ENCODE measurements around the gene TMTC2.

TMTC2 gene

DNA sequence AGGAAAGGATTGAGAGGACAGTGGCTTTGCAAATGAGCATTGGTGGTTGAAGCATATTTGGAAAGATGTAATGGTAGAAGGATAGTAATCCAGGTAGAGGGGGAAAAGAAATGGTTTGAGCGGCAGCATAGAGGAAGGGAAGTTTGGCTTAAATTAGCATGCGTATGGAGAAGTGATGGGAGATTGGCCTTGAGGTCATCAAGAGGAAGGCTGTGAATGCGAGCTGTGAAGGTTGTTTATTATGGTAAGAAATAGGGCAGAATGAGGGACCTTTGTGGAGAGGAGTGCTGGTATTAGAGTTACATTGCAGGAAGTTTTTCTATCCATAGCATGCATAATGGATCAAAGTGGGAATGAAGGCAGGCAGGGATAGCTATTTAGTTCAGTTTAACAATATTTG lies 162.1 kb downstream of the TMTC2 start:
- DNase-seq (ENCODE audit: low spot score): no peak

DNA sequence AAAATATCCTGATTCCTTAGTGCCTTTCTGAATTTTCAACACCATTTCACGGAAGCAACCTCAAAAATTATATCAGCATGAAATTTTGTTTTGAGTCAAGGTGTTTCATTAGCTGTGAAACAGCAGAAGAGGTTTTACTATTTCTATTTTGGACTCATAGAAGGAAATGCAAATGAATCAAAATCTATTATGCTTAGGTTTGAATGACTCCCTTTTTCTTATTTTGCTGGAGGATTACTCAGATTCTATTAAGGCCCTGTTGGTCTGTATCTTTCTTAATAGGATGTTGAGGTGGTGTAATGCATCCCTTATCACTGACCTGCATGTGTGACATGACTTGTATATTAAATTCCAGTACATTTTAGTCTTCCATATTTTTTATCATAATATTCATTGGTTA lies 165.8 kb downstream of the TMTC2 start:
- DNase-seq (ENCODE audit: low spot score): no peak

DNA sequence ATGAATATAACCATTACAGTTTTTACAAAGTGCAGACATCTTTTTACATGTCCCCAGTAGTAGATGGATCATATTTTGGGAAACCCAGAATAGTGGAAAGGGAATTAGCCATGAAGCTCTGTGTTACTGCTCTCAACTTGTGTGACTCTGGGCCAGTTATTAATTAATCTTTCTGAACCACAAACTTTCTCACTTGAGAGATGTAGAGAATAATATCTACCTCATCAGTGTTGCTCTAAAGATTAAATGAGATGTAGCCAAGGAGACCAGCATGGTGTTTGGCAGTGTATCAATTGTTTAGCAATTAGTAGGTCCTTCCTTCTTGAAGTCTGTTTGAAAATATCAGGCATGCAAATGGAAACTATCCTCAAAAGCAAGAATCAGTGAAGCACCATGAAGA lies 169.2 kb downstream of the TMTC2 start:
- DNase-seq (ENCODE audit: low spot score): no peak

DNA sequence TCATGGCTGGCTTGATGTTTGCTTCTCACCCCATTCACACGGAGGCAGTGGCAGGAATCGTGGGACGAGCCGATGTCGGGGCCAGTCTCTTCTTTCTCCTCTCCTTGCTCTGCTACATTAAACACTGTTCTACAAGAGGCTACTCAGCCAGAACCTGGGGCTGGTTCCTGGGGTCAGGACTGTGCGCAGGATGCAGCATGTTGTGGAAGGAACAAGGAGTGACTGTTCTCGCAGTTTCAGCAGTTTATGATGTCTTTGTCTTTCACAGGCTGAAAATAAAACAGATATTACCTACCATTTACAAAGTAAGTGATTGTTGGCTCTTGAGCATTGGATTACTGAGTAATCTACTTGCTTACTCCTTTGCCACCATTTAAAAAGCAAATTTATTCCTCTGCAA lies 170.6 kb downstream of the TMTC2 start:
- DNase-seq (ENCODE audit: low spot score): no peak

DNA sequence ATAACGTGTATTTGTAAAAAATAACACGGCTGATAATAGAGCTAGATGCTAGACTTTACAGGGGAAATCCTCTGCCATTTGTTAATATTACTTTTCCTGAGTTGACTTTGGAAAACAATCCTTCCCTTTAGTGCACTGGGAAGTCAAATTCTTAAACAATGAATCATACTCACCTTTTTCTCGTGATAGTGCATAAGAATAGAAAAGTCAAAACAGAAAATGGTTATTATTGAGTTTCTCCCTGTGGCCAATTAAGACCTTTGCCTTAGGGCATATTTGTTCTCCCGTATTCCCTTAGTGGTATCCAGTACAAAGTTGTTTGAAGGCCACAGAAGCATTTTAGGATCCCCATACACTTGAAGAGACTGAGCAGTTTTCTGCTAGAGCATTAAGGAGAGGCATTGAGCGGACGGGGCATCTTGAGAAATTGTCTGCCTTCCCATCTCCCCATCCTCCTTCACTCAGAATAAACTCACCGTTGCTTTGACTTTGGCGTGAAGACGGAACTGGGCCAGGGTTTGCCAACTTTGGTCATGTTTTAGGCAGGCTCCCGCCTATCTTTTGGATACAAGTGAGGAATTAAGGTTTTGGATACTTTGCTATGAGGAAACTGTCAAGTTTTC lies 171.3 kb downstream of the TMTC2 start:
- DNase-seq (ENCODE audit: low spot score): no peak

DNA sequence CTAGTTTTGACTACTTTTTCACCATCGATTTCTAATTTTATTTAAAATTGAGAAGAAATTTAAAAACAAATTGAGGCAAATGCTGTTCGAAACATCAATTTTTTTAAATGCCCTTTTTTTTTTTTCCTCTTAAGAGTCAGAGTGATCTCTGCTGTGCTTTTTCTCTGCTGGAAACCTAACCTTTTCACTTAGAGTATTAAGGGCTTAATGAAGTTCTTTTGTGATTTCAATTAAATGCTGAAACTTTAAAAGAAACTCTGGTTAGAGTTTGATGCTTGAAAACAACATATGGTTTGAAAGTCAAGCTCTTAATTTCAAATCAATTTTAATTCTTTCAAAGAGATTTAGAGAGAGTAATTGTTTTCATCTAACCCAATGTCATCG lies 171.8 kb downstream of the TMTC2 start:
- DNase-seq (ENCODE audit: low spot score): no peak

DNA sequence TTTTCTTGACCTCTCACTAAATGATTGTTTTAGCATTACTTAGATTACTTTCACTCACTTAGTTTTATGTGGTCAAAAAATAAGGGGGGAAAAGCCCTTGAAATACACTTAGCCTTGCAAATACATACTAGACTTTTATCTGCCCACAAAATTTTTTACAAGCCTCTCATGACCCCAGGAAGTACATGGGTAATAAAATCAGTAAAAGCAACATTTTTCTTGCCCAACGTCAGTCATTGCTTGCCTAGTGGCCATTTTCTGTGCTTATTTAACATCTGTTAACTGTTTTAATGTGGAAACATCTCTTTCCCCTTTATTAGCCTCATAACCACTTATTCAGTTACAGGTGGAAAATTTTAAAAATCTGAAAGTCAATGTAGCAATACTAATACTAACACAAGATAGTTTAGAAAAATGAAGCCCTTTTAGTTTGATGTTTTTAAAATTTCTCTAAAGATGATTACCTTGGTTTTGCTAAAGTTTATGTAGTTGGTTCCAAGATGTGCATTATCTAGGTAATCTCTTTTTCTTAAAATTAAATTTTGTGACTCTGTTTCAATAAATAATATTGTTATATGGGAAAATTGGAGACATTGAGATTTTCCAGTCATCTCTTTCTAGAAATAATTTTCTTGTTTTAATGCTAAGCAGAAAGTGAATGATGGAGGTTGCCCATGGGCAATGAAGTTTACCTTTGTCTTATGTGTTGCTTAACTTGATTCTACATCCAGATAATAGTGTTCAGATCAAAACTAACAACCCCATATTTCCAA lies 175.5 kb downstream of the TMTC2 start:
- DNase-seq (ENCODE audit: low spot score): no peak

DNA sequence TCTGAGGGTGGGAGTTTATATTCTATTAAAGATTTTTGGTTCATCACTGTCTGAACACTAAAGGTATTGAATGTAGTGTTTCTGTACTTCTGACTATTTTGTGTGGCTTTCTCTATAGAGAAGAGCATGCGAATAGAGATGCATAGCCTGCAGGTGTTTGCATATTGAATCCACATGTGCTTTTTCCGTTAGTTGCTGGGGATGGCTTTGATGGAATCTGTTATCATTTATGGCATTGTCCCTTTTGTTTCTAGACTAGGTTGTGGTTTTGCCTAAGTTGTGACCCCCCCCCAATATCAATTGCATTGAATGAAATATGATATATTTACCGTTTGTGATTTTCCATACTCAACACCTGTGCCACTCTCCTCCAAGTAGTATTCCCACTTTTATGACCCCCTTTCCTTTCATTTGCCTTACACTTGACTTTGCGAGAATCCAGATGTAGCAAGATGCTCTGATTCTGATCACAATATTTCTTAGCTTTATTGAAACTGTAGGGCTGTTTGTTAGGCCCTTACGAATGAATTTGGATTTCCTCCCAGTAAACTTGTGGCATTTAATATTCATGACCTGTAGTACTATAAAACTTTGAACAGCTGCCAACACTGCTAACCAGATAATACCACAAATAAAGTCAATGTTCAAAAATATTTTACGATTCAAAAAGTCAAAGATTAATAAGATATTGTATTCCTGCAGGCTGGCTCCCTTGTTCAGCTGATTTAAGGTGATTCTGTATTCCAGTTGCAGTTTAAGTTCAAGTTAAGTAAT lies 176.4 kb downstream of the TMTC2 start:
- no peak for DNase-seq (ENCODE audit: low spot score)

DNA sequence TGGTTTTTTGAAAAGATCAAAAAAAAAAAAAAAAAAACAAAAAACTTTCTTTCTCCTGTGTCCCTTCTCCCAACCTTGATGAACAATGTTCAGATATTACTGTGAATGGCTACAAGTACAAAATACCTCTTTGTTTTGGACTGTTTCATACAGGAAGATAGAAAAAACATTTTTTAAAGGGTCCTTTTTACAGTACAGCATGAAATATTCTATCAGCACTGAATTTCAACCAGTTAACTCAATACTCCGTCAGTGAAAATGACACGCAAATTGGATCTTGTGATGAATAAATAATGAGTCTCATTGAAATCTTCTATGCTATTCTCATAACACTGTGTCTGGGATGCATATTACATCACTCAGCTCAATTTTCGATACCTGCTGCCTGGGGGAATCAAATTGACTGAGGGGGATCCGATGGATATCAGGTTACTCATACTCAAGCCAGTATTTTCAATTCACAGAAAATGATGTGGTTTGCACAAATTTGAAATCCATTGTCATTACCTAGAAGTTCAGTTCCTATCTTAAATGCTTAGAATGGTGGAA lies 179.6 kb downstream of the TMTC2 start:
- no peak for DNase-seq (ENCODE audit: low spot score)

DNA sequence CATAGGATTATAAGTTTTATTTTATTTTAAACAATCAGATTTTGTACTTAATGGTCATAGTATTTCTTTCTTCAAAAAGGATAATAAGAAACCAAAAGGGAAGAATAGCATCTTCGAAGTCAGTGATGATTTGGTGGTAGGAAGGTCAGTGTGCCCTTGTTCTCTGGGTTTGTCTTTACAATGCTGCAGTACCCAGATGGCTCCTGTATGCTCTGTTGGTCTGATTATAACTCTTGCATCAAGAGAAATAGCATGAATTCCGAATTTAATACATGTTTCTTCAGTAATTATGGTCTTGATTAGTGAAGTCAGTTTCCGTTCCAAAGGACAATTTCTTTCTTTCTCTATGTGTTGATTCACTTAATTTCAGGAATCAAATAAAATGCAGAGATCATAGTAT lies 180.2 kb downstream of the TMTC2 start:
- no peak for DNase-seq (ENCODE audit: low spot score)

DNA sequence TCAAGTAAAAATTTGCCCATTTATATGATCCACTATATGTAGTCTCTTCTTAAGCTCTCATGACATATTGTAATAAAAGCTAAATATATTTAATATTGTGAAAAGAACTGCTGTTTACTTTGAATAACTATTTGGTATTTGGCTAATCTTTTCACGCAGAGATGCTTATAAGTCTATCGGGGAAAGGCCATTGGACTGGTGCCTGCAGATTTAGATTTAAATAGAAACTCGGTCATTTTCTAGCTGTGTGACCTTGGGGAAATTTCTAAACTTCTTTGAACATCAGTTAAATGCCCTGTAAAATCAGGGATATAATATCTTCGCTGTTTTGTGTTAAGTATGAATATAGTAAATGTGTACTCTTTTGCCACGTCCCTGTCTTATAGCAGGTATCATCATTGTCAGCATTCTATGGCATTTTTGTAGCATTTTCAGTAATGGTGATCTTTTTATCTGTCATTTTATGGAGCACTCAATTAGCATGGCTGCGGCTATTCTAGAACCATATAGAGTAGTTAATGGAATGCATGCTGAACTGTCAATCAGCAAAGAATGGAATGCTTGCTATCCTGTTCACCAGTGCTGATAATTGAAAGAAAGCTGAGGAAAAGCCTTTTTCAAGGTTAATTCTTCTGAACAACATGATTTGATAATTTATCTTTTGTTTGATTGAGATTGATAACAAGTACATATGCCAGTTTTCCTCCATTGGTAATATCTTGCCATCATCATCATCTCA lies 181.2 kb downstream of the TMTC2 start:
- no peak for DNase-seq (ENCODE audit: low spot score)

DNA sequence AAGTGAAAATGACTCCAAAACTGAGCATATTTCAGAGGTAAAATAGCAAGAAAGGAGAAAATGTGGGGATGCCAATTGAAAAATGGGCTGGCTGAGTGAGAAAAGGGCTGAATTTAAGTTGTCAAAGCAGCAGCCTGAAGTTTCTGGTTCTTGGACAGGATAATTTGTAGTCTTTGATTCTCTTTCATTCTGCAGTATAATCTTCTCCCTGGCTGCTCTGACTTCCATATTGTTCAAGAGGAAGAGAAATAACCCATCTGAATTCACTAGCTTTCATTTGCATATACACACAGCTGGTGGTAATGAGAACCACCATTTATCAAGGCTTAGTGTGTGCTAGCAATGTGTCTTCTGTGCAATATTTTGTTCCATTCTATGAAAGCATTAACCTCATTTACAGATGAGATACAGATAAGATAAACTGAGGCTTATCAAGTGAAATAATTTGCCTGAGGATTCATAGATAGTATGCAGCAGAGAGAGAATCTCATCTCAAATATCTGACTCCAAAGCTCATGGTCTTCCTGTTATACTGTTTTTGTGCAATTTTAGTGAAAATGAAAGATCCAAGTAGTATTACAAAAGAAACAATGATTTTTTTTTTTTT lies 184.2 kb downstream of the TMTC2 start:
- DNase-seq (ENCODE audit: low spot score): no peak

DNA sequence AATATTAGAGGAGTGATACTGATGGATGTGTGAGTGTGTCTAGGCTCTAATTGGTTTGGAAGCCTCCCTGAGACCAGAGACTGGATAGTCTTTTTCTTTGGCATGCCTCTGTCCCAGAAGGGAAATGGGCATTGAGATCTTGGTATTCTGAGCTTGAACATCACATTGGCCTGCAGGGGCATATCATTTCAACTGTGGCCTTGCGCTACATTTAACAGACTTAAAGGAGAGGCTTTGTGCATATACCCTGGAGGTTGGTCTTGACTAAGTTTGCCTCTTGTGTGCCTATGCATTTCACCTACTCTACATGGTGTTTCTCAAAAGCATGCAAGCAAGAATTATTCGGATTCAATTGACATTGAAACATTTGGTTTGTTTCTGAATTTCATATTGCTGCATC lies 185.4 kb downstream of the TMTC2 start:
- no peak for DNase-seq (ENCODE audit: low spot score)

DNA sequence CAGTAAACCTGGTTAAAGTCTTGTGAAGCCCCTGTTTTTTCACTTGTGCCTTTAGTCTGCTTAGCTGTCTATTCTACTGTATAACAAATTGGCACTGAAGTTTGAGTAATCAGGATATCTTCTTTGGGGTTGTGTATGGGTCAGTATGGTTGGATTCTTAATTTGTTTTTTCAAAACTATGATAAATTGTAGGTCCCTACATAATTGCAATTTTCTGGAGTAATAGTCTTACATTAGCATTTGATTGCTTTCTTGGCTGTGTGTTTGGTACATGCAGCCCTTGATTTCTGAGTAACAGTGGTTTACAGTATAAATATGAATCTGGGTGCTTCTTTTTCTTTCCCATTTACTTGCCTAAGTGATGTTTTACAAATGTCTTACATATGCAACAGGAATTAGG lies 186.6 kb downstream of the TMTC2 start:
- no peak for DNase-seq (ENCODE audit: low spot score)

DNA sequence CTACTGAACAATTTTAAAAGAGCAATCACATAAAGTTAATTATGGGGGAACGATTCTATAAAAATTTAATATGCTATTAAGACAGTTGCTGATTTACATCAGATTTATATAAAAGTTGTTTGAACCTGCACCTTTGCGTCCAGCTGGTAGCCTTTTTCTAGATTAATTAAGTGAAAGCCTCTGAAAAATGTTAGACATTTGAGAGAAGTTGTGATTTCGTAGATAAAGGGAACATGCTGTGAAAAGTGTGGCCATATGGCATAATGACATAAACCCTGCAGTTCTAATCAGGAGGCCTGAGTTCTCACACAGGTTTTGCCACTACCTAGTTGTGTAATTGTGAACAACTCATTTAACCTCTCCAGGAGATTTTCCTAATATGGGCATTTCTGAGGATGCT lies 187.2 kb downstream of the TMTC2 start:
- DNase-seq (ENCODE audit: low spot score): no peak

DNA sequence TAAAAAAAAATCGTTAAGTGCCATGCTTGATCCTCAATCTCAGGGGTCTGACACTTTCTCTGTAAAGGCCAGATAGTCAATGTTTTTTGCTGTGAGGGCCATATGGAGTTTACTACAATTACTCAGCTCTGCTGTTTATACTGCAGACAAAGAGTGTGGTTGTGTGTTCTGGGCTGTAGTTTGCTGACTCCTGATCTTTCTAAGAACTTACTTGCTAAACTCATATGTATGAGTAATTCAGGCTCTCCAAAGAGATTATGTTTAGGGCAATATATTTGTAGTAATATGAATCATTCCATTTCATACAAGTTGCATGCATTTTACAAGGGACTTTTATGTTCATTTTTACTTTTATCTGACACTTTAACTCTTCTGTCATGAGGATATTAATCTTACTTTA lies 188.2 kb downstream of the TMTC2 start:
- no peak for DNase-seq (ENCODE audit: low spot score)

DNA sequence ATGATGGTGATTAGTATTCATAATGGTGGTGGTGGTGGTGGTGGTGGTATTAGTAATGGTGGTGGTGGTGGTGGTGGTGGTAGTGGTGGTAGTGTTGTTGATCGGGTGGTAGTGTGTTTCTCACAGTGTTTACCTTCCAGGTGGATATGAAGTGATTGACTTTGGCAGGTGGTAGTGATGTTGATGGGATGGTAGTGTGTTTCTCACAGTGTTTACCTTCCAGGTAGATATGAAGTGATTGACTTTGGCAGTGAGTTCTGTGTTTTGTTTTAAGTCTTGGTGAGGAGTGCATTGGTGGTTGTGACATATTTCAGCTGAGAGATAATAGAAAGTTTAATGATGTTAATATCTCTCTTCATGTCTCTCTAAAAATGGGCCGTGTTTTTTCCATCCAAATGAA lies 189.4 kb downstream of the TMTC2 start:
- DNase-seq (ENCODE audit: low spot score): no peak

DNA sequence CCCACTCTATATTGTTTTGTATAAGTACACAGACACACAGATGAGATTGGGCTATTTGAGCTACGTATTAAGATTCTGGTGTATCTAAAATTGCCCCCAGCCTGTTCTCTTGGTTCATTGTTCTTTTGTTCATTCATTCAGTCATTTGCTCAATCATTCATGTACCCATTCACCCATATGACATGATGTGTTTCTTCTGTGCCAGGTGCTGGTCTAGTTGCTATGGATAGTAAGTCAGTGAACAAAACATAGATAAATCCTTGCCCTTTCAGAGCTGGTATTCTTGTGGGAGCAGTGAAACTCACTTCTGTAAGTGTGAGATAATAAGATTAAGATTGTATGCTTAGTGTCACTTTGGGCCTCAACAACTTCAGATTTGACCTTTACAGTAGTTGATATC lies 191.3 kb downstream of the TMTC2 start:
- no peak for DNase-seq (ENCODE audit: low spot score)

DNA sequence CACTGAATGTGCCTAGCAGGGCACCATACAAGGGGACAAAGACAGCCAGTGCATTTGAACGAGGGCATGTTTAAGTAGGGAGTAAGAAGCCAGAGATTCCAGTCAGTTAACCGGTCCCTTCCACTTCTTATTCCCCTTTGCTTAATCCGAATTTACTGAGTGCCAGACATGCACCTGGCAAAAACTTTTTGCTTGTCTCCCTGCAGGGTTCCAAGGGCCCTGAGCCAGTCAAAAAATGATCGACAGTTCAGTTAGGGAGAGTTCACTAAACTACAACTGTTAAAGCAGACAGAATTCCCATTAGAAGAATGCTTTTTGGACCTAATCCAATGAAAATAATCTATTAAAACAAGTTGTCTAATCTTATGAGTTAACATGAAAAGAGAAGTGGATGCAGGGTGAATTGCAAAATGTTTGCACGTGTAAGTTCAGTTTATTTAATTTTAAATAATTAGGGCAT lies 193.8 kb downstream of the TMTC2 start:
- DNase-seq (ENCODE audit: low spot score): no peak

DNA sequence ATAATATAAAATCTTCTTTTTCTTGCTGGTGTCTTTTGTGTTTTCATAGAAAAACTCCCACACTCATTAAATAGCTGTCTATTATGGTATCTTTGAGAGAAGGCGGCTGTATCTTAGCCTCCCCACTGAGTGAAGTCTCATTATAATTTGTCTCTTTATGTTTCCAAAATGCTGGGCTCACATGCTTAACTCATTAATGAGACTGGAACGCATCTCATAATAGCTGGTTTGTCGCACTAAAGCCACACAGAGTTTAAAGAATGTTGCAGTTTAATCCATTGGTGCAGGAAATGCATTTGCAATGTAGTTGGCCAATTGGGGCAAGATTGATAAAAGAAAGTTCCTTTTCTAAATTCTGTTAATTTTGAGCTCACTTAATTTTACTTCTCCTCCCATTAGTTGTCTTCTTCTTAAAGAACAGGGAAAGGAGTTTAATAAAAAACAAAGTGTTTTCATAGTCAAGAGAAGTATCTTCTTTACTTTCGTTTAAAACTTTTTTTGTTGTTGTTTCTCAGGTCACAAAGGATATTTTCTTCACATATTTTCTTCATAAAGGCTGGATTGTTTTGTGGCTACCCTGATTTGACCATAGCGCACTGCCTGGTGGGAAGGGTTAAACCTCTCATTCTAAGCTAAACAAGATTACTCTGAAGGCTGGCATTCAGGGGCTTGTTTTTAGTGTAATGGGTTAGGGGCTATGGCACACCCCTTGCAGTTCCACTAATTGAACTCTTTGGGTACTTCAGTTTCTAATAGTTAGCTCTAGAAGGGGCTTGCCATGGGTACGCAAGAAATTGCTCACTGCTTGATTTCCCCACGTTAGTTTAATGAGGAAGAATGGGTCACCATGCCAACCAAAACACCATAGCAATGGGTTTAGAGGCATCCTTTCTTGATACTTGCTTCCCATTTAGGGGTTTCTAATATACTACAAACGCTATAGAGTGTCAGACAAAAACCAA lies 197.0 kb downstream of the TMTC2 start:
- no peak for DNase-seq (ENCODE audit: low spot score)
